SU-DHL-6 (cell line): ENCODE data around the gene TTL.
"Not testable (repeated sequence)": the region's sequence is repeated elsewhere in the genome, so short reads cannot be mapped to it uniquely, and the experiment has no call there.

Experiments
- H2AFZ ChIP-seq: fragments of 200-600 bp; sonication (generic); 2 replicates; pipeline ENCODE4 v1.6.1; 2014; ENCODE audit warnings: low read depth, mild to moderate bottlenecking, moderate library complexity, mixed read lengths, antibody characterized with exemption, low read length; ENCODE audit not compliant: severe bottlenecking
- H3F3A ChIP-seq: fragments of 200-600 bp; shearing (Covaris generic); 2 replicates; pipeline ENCODE4 v1.6.0; 2016; ENCODE audit warnings: antibody characterized with exemption, mild to moderate bottlenecking; ENCODE audit not compliant: insufficient read depth
- H3K27ac ChIP-seq: fragments of 200-600 bp; sonication (generic); 2 replicates; pipeline ENCODE4 v1.5.1; 2016; ENCODE audit warnings: low read depth, mild to moderate bottlenecking, low read length, moderate library complexity, mixed read lengths
- H3K27me3 ChIP-seq: fragments of 200-600 bp; sonication (generic), shearing (Covaris generic); 2 replicates; pipeline ENCODE4 v1.6.0; 2014; ENCODE audit warnings: mild to moderate bottlenecking, low read length
- H3K36me3 ChIP-seq: fragments of 200-600 bp; sonication (generic); 2 replicates; pipeline ENCODE4 v1.6.1; 2014; ENCODE audit warnings: mild to moderate bottlenecking, low read length, mixed read lengths
- H3K4me2 ChIP-seq: fragments of 300-600, 200-600 bp; shearing (Covaris generic), sonication (generic); 2 replicates; pipeline ENCODE4 v1.6.0; 2014; ENCODE audit warnings: low read length, low read depth, mild to moderate bottlenecking; ENCODE audit not compliant: poor library complexity, severe bottlenecking
- H3K4me3 ChIP-seq: fragments of 200-600 bp; sonication (generic); 2 replicates; pipeline ENCODE4 v1.5.1; 2014; ENCODE audit warnings: antibody characterized with exemption, low read length, mild to moderate bottlenecking, mixed read lengths; ENCODE audit not compliant: insufficient read depth, poor library complexity, severe bottlenecking
- H3K79me2 ChIP-seq: fragments of 200-600 bp; sonication (generic); 2 replicates; pipeline ENCODE4 v1.6.1; 2014; ENCODE audit warnings: mild to moderate bottlenecking, low read length, moderate library complexity; ENCODE audit not compliant: insufficient read depth
- H3K9ac ChIP-seq: fragments of 200-600 bp; sonication (generic); 2 replicates; pipeline ENCODE4 v1.7.0; 2014; ENCODE audit warnings: mild to moderate bottlenecking, low read length
- H3K9me2 ChIP-seq: fragments of 200-600 bp; sonication (generic); replicated peaks from 2 replicates; pipeline ENCODE4 v1.6.1; 2014; ENCODE audit warnings: low read length; ENCODE audit not compliant: insufficient read depth
- H3K9me3 ChIP-seq: fragments of 200-600 bp; sonication (generic); 2 replicates; pipeline ENCODE4 v1.6.1; 2014; ENCODE audit warnings: low read length, mixed read lengths; ENCODE audit not compliant: insufficient read depth
- H4K20me1 ChIP-seq: fragments of 200-600 bp; sonication (generic); 2 replicates; pipeline ENCODE4 v1.6.1; 2014; ENCODE audit warnings: low read depth, mild to moderate bottlenecking, antibody characterized with exemption, low read length, moderate library complexity, mixed read lengths
- CTCF ChIP-seq: fragments of 200-600 bp; sonication (generic); IDR thresholded peaks from one replicate; pipeline ENCODE4 v1.5.1; 2017; ENCODE audit warnings: antibody characterized with exemption, mild to moderate bottlenecking, low read length, moderate library complexity; ENCODE audit not compliant: insufficient read depth, poor library complexity, severe bottlenecking
- EZH2phosphoT487 ChIP-seq: fragments of 200-600 bp; sonication (generic), shearing (Covaris generic); conservative IDR thresholded peaks from 2 replicates; pipeline ENCODE4 v1.6.1; 2018; ENCODE audit warnings: mild to moderate bottlenecking, antibody characterized with exemption, low read length, moderate library complexity, mixed read lengths

Gene TTL

GRCh38 chr2:112520234-112520783 is 38.4 kb downstream of the TTL start:
- H3K36me3 ChIP-seq = peaks cover 3% of the 10 kb centered on the region; the same call in 1 of the 2 replicates
- no peaks in the 10 kb centered on the region for H3F3A ChIP-seq
- H3K9ac ChIP-seq = no peak overlapping the region
- no peaks in the 10 kb centered on the region for H3K9me3 ChIP-seq
- no peaks in the 10 kb centered on the region for H3K79me2 ChIP-seq
- no peak overlapping the region for H3K4me2 ChIP-seq
- no peaks in the 10 kb centered on the region for H3K27me3 ChIP-seq
- no peak overlapping the region for H3K4me3 ChIP-seq
- H4K20me1 ChIP-seq = no peaks in the 10 kb centered on the region
- no peaks in the 10 kb centered on the region for H3K9me2 ChIP-seq
- no peak overlapping the region for H3K27ac ChIP-seq
- TF ChIP-seq EZH2phosphoT487 (no peak), CTCF (no peak)
- H2AFZ ChIP-seq = no peak overlapping the region

GRCh38 chr2:112523291-112523777 is 41.4 kb downstream of the TTL start:
- Histone ChIP-seq H3K4me2 (no peak overlapping the region), H3K27ac (no peak overlapping the region), H3K4me3 (no peak overlapping the region), H3K9ac (no peak overlapping the region), H3K79me2 (no peaks in the 10 kb centered on the region), H3K9me2 (no peaks in the 10 kb centered on the region), H3K9me3 (no peaks in the 10 kb centered on the region), H3K36me3 (no peaks in the 10 kb centered on the region; the same call in 1 of the 2 replicates), H3K27me3 (no peaks in the 10 kb centered on the region), H2AFZ (no peak overlapping the region), H3F3A (no peaks in the 10 kb centered on the region), H4K20me1 (no peaks in the 10 kb centered on the region)
- TF ChIP-seq EZH2phosphoT487 (no peak), CTCF (no peak)

DNA sequence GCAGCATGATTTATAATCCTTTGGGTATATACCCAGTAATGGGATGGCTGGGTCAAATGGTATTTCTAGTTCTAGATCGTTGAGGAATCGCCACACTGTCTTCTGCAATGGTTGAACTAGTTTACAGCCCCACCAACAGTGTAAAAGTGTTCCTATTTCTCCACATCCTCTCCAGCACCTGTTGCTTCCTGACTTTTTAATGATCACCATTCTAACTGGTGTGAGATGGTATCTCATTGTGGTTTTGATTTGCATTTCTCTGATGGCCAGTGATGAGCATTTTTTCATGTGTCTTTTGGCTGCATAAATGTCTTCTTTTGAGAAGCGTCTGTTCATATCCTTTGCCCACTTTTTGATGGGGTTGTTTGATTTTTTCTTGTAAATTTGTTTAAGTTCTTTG is 42.3 kb downstream of the TTL start:
- not testable (repeated sequence) for H4K20me1 ChIP-seq, H3K9ac ChIP-seq, H3K4me2 ChIP-seq, H3F3A ChIP-seq, H2AFZ ChIP-seq, H3K4me3 ChIP-seq, H3K27ac ChIP-seq, H3K27me3 ChIP-seq, H3K79me2 ChIP-seq, H3K9me2 ChIP-seq, H3K36me3 ChIP-seq, H3K9me3 ChIP-seq

DNA sequence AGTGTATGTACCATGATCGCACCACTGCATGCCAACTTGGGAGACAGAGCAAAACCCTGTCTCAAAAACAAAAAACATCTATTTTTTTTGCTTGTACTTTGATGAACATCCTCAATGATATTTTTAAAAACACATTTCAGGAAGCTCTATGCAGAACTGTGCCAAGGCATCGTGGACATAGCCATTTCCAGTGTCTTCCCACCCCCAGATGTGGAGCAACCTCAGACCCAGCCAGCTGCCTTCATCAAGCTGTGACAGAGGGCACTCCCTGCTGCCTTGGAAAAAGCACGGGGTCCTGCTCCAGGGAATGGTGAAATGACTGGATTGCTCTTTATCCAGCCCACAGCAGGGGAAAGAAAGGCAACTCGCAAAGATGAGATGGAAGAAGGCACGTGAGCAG is 46.6 kb downstream of the TTL start:
- Histone ChIP-seq H3K9me2 (no peaks in the 10 kb centered on the region), H3K9ac (no peak overlapping the region), H3K4me2 (no peak overlapping the region), H3K4me3 (no peak overlapping the region), H3F3A (no peaks in the 10 kb centered on the region), H3K27ac (no peak overlapping the region), H4K20me1 (no peaks in the 10 kb centered on the region), H3K79me2 (no peaks in the 10 kb centered on the region), H3K27me3 (no peaks in the 10 kb centered on the region), H3K9me3 (no peaks in the 10 kb centered on the region), H2AFZ (no peak overlapping the region), H3K36me3 (no peaks in the 10 kb centered on the region)
- TF ChIP-seq EZH2phosphoT487 (no peak), CTCF (no peak)
